ENCODE data around the gene GALNT9.

The GALNT9 gene

DNA sequence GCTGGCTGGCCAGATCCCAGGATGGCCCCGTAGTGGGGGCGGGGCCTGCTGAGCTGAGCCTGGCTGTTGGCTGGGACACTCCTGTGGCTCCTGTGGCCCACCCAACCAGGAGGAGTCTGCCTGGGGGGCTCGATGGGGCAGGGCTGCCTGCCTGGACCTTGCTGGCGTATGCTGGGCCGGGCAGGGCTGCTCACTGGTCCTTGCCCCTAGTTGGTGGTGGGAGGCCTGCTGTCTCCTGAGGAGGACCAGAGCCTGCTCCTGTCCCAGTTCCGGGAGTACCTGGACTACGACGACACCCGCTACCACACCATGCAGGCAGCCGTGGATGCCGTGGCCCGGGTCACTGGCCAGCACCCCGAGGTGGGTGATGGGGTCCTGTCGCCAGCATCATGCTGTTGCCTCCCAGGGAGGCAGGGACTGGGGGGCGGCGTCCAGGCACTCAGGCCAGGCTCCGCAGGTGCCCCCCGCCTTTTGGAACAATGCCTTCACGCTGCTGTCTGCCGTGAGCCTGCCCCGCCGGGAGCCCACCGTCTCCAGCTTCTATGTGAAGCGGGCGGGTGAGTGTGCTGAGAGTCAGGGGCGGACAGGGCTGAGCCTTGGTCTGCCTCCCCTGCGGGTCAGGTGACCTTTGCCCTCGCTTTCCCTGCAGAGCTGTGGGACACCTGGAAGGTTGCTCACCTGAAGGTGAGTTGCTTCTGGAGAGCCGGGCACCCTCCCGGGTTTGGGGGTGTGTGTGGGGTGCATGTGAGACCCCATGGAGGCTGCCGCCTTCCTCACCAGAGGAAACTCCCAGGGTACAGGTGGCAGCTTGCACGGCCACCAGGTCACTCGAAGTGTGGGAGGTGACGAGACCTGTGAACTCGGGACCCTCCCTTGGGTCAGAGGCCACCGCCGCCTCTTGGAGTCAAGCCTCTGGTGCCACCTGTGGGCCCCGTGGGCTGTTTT is 181.7 kb downstream of the GALNT9 start:
- TF ChIP-seq, protein P1, sequence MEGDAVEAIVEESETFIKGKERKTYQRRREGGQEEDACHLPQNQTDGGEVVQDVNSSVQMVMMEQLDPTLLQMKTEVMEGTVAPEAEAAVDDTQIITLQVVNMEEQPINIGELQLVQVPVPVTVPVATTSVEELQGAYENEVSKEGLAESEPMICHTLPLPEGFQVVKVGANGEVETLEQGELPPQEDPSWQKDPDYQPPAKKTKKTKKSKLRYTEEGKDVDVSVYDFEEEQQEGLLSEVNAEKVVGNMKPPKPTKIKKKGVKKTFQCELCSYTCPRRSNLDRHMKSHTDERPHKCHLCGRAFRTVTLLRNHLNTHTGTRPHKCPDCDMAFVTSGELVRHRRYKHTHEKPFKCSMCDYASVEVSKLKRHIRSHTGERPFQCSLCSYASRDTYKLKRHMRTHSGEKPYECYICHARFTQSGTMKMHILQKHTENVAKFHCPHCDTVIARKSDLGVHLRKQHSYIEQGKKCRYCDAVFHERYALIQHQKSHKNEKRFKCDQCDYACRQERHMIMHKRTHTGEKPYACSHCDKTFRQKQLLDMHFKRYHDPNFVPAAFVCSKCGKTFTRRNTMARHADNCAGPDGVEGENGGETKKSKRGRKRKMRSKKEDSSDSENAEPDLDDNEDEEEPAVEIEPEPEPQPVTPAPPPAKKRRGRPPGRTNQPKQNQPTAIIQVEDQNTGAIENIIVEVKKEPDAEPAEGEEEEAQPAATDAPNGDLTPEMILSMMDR (IDR thresholded peaks at IDR 0.05; ENCODE audit: low read depth, low read length, missing control alignments), result no peak
- in situ Hi-C loops (cut with HindIII; ENCODE audit: low sequenced_read_pairs), result no loop called here

DNA sequence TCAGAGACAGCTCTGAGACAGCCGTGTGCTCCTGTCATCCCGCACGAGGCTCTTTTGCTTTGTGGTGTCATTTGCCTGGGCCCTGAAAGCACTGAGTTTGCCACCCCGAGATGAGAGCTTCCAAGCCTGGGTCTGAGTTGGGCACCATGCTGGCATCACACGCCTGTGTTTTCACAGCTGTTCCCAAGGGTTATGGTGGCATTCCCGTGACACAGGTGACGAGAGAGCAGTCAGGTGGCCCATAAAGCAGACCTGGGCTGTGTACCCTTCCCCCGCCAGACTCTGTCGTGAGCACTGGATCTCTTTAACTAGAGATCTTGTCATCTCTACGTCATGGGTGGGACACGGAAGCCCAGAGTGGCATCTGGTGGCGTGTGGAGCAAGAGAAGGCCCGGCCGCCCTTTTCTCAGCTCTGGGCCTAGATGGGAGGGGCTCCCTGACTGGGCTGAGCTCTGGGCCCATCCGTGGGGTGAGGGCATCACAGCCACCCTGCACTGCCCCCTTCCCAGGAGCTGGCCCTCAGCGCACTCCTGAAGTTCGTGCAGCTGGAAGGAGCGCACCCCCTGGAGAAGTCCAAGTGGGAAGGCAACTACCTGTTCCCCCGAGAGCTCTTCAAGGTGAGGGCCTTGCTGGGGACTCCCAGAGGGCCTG is 182.5 kb downstream of the GALNT9 start:
- in situ Hi-C loops (cut with HindIII; ENCODE audit: low sequenced_read_pairs), result no loop called here
- no peak overlapping the region for H3K4me3 ChIP-seq (ENCODE audit: low read depth, low read length)
- DNase-seq (ENCODE audit: low read depth), result no peak
- TF ChIP-seq, protein P1 (IDR thresholded peaks at IDR 0.05; ENCODE audit: low read depth, low read length, missing control alignments), result no peak

More for the DNA sequence above, 181.7 kb downstream of the GALNT9 start:
- DNase-seq (ENCODE audit: low read depth), result no peak
- H3K4me3 ChIP-seq (ENCODE audit: low read depth, low read length), result no peak overlapping the region
